Hypothalamus (tissue), 51 donors: ENCODE results near the gene IKBKE.

ENCODE experiments used
- DNase-seq, 51 donors: peaks; one replicate each; lab custom pipeline; 2025; lab: John Stamatoyannopoulos, UW

Gene IKBKE

GRCh38 chr1:206492589-206492988 lies 22.3 kb downstream of the IKBKE start:
- DNase-seq: no peak

GRCh38 chr1:206493279-206493678 lies 23.0 kb downstream of the IKBKE start:
- DNase-seq: no peak

GRCh38 chr1:206495011-206495461 lies 24.8 kb downstream of the IKBKE start:
- no peak for DNase-seq

GRCh38 chr1:206495493-206496046 lies 25.3 kb downstream of the IKBKE start:
- no peak for DNase-seq

GRCh38 chr1:206496131-206496793 lies 26.0 kb downstream of the IKBKE start:
- no peak for DNase-seq

GRCh38 chr1:206497363-206497762 lies 27.1 kb downstream of the IKBKE start:
- no peak for DNase-seq

- no peak for DNase-seq
Measured at GRCh38 chr1:206497774-206498173, 27.5 kb downstream of the IKBKE start.

GRCh38 chr1:206498685-206499084 lies 28.4 kb downstream of the IKBKE start:
- DNase-seq: no peak

- DNase-seq: no peak
Measured at GRCh38 chr1:206500046-206500445, 29.8 kb downstream of the IKBKE start.

GRCh38 chr1:206501881-206502280 lies 31.6 kb downstream of the IKBKE start:
- DNase-seq: no peak

- no peak for DNase-seq
Measured at GRCh38 chr1:206502403-206502802, 32.1 kb downstream of the IKBKE start.

GRCh38 chr1:206502812-206503211 lies 32.5 kb downstream of the IKBKE start:
- no peak for DNase-seq

- DNase-seq: peak in 1 of 51 donors; percentile 38
Measured at GRCh38 chr1:206503591-206504362, 33.5 kb downstream of the IKBKE start.

GRCh38 chr1:206504363-206504713 lies 34.1 kb downstream of the IKBKE start:
- DNase-seq: no peak

- no peak for DNase-seq
Measured at GRCh38 chr1:206505702-206506355, 35.6 kb downstream of the IKBKE start.

- DNase-seq: peak in 1 of 51 donors; percentile 10
Measured at GRCh38 chr1:206506405-206507283, 36.4 kb downstream of the IKBKE start.

- peak in 39 of 51 donors; percentile 8 to 77 (median 40) for DNase-seq
Measured at GRCh38 chr1:206507284-206508129, 37.2 kb downstream of the IKBKE start, which contains the start of gene RASSF5. TSS of gene RASSF5 (plus strand) at chr1:206507531. CDS start at chr1:206507603, 72 bp downstream.

- DNase-seq: no peak
Measured at GRCh38 chr1:206508130-206508889, 38.0 kb downstream of the IKBKE start.

GRCh38 chr1:206508956-206509355 lies 38.7 kb downstream of the IKBKE start:
- DNase-seq: no peak
